Liver (tissue), 9 donors: ENCODE results near the gene AGBL5. TPM values are rescaled to one million over a fixed set of nuclear protein-coding genes. Genes with fewer than 3 reads are reported as not detected.

Experiments
- DNase-seq: peaks from one replicate; pipeline ENCODE4 v3.0.0-alpha.2; 2017; ENCODE audit warnings: low spot score
- H3K27ac ChIP-seq, 2 donors: one replicate each; pipeline ENCODE4 v1.7.0; 2013; ENCODE audit warnings: inconsistent platforms in 2 of 2, low read length in 2 of 2, control low read depth in 1 of 2, low read depth in 1 of 2, mild to moderate bottlenecking in 1 of 2
- H3K27me3 ChIP-seq, 4 donors: one replicate each; pipeline versions ENCODE4 v1.6.1 to v1.7.0; 2013; ENCODE audit warnings: low read length in 3 of 4, inconsistent platforms in 1 of 4, mild to moderate bottlenecking in 1 of 4, moderate library complexity in 1 of 4; ENCODE audit not compliant: control insufficient read depth in 4 of 4, insufficient read depth in 4 of 4
- H3K36me3 ChIP-seq, 4 donors: one replicate each; pipeline versions ENCODE4 v1.6.1 to v1.7.0; 2013; ENCODE audit warnings: low read length in 3 of 4, mild to moderate bottlenecking in 3 of 4, low read depth in 1 of 4, moderate library complexity in 1 of 4; ENCODE audit not compliant: control insufficient read depth in 4 of 4, insufficient read depth in 3 of 4
- H3K4me1 ChIP-seq, 4 donors: one replicate each; pipeline versions ENCODE4 v1.6.1 to v1.7.0; 2013; ENCODE audit warnings: low read length in 3 of 4, mild to moderate bottlenecking in 3 of 4, moderate library complexity in 1 of 4; ENCODE audit not compliant: control insufficient read depth in 4 of 4, insufficient read depth in 4 of 4
- H3K4me3 ChIP-seq, 3 donors: one replicate each; pipeline versions ENCODE4 v1.6.1 to v1.7.0; 2013; ENCODE audit warnings: low read length in 3 of 3, control low read depth in 1 of 3, low read depth in 1 of 3, mild to moderate bottlenecking in 1 of 3
- H3K9ac ChIP-seq, 2 donors: one replicate each; pipeline ENCODE4 v1.7.0; 2013; ENCODE audit warnings: low read length in 2 of 2, mild to moderate bottlenecking in 2 of 2, moderate library complexity in 2 of 2, control low read depth in 1 of 2, low read depth in 1 of 2
- H3K9me3 ChIP-seq, 4 donors: one replicate each; pipeline versions ENCODE4 v1.6.1 to v1.7.0; 2013; ENCODE audit warnings: low read length in 3 of 4; ENCODE audit not compliant: control insufficient read depth in 4 of 4
- EGR1 ChIP-seq, 2 donors: IDR thresholded peaks; 2 replicates each; pipeline ENCODE4 v1.6.1; 2016 to 2018; ENCODE audit warnings: antibody characterized with exemption in 2 of 2, low read depth in 2 of 2
- FOXA2 ChIP-seq: IDR thresholded peaks from 2 replicates; pipeline ENCODE4 v1.6.1; 2016; ENCODE audit warnings: antibody characterized with exemption
- HNF4A ChIP-seq, 2 donors: conservative IDR thresholded peaks; 2 replicates each; pipeline ENCODE4 v1.6.1; 2016; ENCODE audit warnings: antibody characterized with exemption in 2 of 2, mild to moderate bottlenecking in 2 of 2
- HNF4G ChIP-seq: IDR thresholded peaks from 2 replicates; pipeline ENCODE4 v1.6.1; 2016; ENCODE audit warnings: antibody characterized with exemption
- JUND ChIP-seq, 2 donors: IDR thresholded peaks; 2 replicates each; pipeline ENCODE4 v1.6.1; 2016; ENCODE audit warnings: antibody characterized with exemption in 2 of 2
- RAD21 ChIP-seq, 2 donors: IDR thresholded peaks; 2 replicates each; pipeline ENCODE4 v1.6.1; 2016; ENCODE audit warnings: antibody characterized with exemption in 2 of 2, mild to moderate bottlenecking in 2 of 2
- RXRA ChIP-seq, 2 donors: IDR thresholded peaks; 2 replicates each; pipeline ENCODE4 v1.6.1; 2017 to 2018; ENCODE audit warnings: antibody characterized with exemption in 2 of 2, mild to moderate bottlenecking in 1 of 2
- SP1 ChIP-seq: IDR thresholded peaks from 2 replicates; pipeline ENCODE4 v1.6.1; 2018; ENCODE audit warnings: antibody characterized with exemption, mild to moderate bottlenecking
- TAF1 ChIP-seq: conservative IDR thresholded peaks from 2 replicates; pipeline ENCODE4 v1.6.1; 2016; ENCODE audit warnings: antibody characterized with exemption, mild to moderate bottlenecking
- YY1 ChIP-seq: IDR thresholded peaks from 2 replicates; pipeline ENCODE4 v1.6.1; 2016; ENCODE audit warnings: antibody characterized with exemption, mild to moderate bottlenecking
- ZBTB33 ChIP-seq: IDR thresholded peaks from 2 replicates; pipeline ENCODE4 v1.6.1; 2016; ENCODE audit warnings: antibody characterized with exemption
- WGBS: extraction: QIAGEN DNeasy Blood & Tissue Kit; methylation state at CpG from one replicate; pipeline ENCODE4 v1.1.7; 2013; 5-methylcytosine and 5-hydroxymethylcytosine counted together
- polyA plus RNA-seq, 2 donors: library from polyadenylated mRNA; stranded (reverse) in 1 of 2; unstranded in 1 of 2; fragments of 200-250 nt in 1 of 2; fragments of >200 nt in 1 of 2; fragmentation: Nextera tagmentation in 1 of 2; extraction: Ambion mirVana in 1 of 2; gene quantifications; one replicate each; pipeline versions ENCODE4 v1.2.1 to v1.2.3, GENCODE V29; 2013 to 2015
- total RNA-seq, 2 donors: library from RNA; depleted of rRNA; stranded (reverse); fragments of >200 nt; gene quantifications; one replicate each; pipeline ENCODE4 v1.2.3, GENCODE V29; 2014
- TF ChIP-seq, protein P1 (sequence below): IDR thresholded peaks from 2 replicates; pipeline ENCODE4 v1.6.1; 2016; ENCODE audit warnings: antibody characterized with exemption
- TF ChIP-seq, protein P2 (sequence below): fragments of 150-350 bp; IDR thresholded peaks from 2 replicates; pipeline ENCODE4 v1.5.1; 2017; ENCODE audit warnings: improper control_type of control experiment, low read depth, low read length; ENCODE audit not compliant: missing input control
- donor health status: healthy.
- donor health status: healthy.
- donor health status: healthy.
- donor health status: healthy.
- donor health status: healthy.

AGBL5 gene
- total and polyA plus RNA-seq, 4 donors: 3.2 to 9.0 (median 4.8) TPM

DNA sequence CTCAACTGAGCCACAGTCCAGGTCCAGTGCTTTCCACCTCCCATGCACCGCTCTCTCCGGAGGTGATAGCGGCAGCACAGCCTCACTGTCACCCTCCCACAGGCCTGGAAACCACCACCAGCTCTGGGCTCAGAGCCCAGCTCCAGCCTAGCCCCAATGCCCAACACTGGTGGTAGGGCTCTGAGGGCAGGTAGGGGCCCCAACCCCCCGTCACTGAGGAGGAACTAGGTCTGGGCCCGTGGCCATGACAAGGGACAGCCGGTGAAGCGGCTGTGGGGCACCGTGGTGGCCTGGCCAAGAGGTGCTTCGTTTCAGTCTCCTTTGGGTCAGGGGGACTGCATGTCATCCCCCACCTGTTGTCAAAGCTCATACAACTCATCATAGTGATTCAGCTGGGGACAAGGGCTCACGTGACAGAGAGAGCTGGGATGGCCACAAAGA lies 24.2 kb upstream of the AGBL5 start:
- Histone ChIP-seq H3K4me1 (peaks cover 0 to 4% (median under 1%) of the 10 kb centered on the region in 4 donors), H3K4me3 (no peak overlapping the region), H3K9me3 (no peaks in the 10 kb centered on the region), H3K27ac (no peak overlapping the region), H3K27me3 (no peaks in the 10 kb centered on the region), H3K36me3 (peaks cover 9 to 43% (median 13%) of the 10 kb centered on the region in 4 donors), H3K9ac (no peak overlapping the region)
- no peak for DNase-seq
- WGBS: 95% methylated on average over 10 of the region's 10 CpGs
- TF ChIP-seq RAD21 (IDR thresholded peaks at IDR 0.05) (no peak), YY1 (no peak), EGR1 (IDR thresholded peaks at IDR 0.05; ENCODE audit: low read depth in 2 of 2) (no peak), JUND (IDR thresholded peaks at IDR 0.05) (no peak), RXRA (IDR thresholded peaks at IDR 0.05) (no peak), HNF4G (no peak), ZBTB33 (no peak), TAF1 (no peak)
- TF ChIP-seq, protein P1, sequence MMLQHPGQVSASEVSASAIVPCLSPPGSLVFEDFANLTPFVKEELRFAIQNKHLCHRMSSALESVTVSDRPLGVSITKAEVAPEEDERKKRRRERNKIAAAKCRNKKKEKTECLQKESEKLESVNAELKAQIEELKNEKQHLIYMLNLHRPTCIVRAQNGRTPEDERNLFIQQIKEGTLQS: no peak
- TF ChIP-seq, protein P2, sequence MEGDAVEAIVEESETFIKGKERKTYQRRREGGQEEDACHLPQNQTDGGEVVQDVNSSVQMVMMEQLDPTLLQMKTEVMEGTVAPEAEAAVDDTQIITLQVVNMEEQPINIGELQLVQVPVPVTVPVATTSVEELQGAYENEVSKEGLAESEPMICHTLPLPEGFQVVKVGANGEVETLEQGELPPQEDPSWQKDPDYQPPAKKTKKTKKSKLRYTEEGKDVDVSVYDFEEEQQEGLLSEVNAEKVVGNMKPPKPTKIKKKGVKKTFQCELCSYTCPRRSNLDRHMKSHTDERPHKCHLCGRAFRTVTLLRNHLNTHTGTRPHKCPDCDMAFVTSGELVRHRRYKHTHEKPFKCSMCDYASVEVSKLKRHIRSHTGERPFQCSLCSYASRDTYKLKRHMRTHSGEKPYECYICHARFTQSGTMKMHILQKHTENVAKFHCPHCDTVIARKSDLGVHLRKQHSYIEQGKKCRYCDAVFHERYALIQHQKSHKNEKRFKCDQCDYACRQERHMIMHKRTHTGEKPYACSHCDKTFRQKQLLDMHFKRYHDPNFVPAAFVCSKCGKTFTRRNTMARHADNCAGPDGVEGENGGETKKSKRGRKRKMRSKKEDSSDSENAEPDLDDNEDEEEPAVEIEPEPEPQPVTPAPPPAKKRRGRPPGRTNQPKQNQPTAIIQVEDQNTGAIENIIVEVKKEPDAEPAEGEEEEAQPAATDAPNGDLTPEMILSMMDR: no peak

GRCh38 chr2:27029051-27029450 lies 22.4 kb upstream of the AGBL5 start:
- TF ChIP-seq HNF4G (no peak), FOXA2 (no peak), ZBTB33 (no peak), HNF4A (conservative IDR thresholded peaks at IDR 0.05) (no peak), SP1 (no peak), YY1 (no peak), RXRA (IDR thresholded peaks at IDR 0.05) (no peak), EGR1 (IDR thresholded peaks at IDR 0.05; ENCODE audit: low read depth in 2 of 2) (no peak)
- TF ChIP-seq, protein P1: no peak
- TF ChIP-seq, protein P2: no peak
- Histone ChIP-seq H3K9me3 (no peaks in the 10 kb centered on the region), H3K36me3 (peaks cover 5 to 26% (median 6%) of the 10 kb centered on the region in 4 donors), H3K27me3 (no peaks in the 10 kb centered on the region), H3K4me3 (no peak overlapping the region), H3K27ac (no peak overlapping the region), H3K4me1 (peaks cover 2 to 14% (median 8%) of the 10 kb centered on the region in 4 donors), H3K9ac (no peak overlapping the region)
- DNase-seq: no peak
- 93% methylated on average over 2 of the region's 2 CpGs for WGBS
